H1 (cell line): ENCODE results near the gene UMAD1. TPM values are rescaled to one million over a fixed set of nuclear protein-coding genes. Genes with fewer than 3 reads are reported as not detected.

Source experiments
- CTCF ChIA-PET: fragments of 300-600 bp; sonication (Branson Sonifier 250); formaldehyde crosslinking; loops from one replicate; lab custom pipeline; 2021; ENCODE audit not compliant: partially characterized antibody; lab: Charles Lee
- POLR2A ChIA-PET: fragments of 300-600 bp; sonication (Branson Sonifier 250); formaldehyde crosslinking; loops from one replicate; lab custom pipeline; 2021; ENCODE audit warnings: inconsistent platforms; ENCODE audit not compliant: partially characterized antibody; lab: Charles Lee
- DNase-seq, 2 experiments: peaks; one replicate each; pipeline versions ENCODE4 v3.0.0 to v3.0.0-alpha.2; 2010 to 2022; ENCODE audit warnings: low spot score in 2 of 2, low read depth in 1 of 2, mixed read lengths in 1 of 2
- FAIRE-seq: peaks from 2 replicates; lab custom pipeline; 2011; peaks lifted over from hg19 to GRCh38; lab: Jason Lieb, UNC
- H2AFZ ChIP-seq: 2 replicates; pipeline ENCODE4 v1.8.1; 2012; ENCODE audit warnings: low read length, inconsistent platforms
- H2AK5ac ChIP-seq: 2 replicates; pipeline ENCODE4 v1.6.1; 2013; ENCODE audit warnings: low read depth, low read length
- H2BK120ac ChIP-seq: replicated peaks from 2 replicates; pipeline ENCODE3; 2013; ENCODE audit warnings: low read depth, low read length, inconsistent platforms
- H2BK12ac ChIP-seq: 2 replicates; pipeline ENCODE4 v1.6.1; 2013; ENCODE audit warnings: low read depth, low read length
- H2BK15ac ChIP-seq: 2 replicates; pipeline ENCODE4 v1.6.1; 2013; ENCODE audit warnings: low read length
- H2BK20ac ChIP-seq: 2 replicates; pipeline ENCODE4 v1.6.1; 2013; ENCODE audit warnings: low read length
- H2BK5ac ChIP-seq: 2 replicates; pipeline ENCODE4 v1.6.1; 2013; ENCODE audit warnings: low read depth, low read length
- H3K14ac ChIP-seq: 2 replicates; pipeline ENCODE4 v1.6.1; 2013; ENCODE audit warnings: inconsistent platforms; ENCODE audit not compliant: insufficient read length
- H3K18ac ChIP-seq: 2 replicates; pipeline ENCODE4 v1.6.1; 2013; ENCODE audit warnings: low read length; ENCODE audit errors: extremely low read depth
- H3K23ac ChIP-seq: 2 replicates; pipeline ENCODE4 v1.6.1; 2013; ENCODE audit warnings: inconsistent platforms; ENCODE audit not compliant: insufficient read length
- H3K23me2 ChIP-seq: 2 replicates; pipeline ENCODE4 v1.6.1; 2013; ENCODE audit warnings: low read depth, low read length
- H3K27ac ChIP-seq: 2 replicates; pipeline ENCODE4 v1.6.1; 2011; ENCODE audit warnings: low read depth, low read length, inconsistent platforms
- H3K27me3 ChIP-seq, 4 experiments: replicated peaks in 1 of 4; 1 replicate in 1 of 4; 2 replicates in 3 of 4; pipeline versions ENCODE4 v1.6.1 to v1.8.1; 2011 to 2013; ENCODE audit warnings: low read length in 3 of 4, mild to moderate bottlenecking in 3 of 4, inconsistent platforms in 2 of 4, mixed read lengths in 2 of 4, moderate library complexity in 1 of 4; ENCODE audit not compliant: control insufficient read depth in 3 of 4, insufficient read depth in 3 of 4; ENCODE audit errors: extremely low read depth in 1 of 4
- H3K36me3 ChIP-seq, 4 experiments: 2 replicates each; pipeline versions ENCODE4 v1.6.1 to v1.8.1; 2011 to 2013; ENCODE audit warnings: mild to moderate bottlenecking in 4 of 4, low read length in 3 of 4, moderate library complexity in 2 of 4, control low read depth in 1 of 4, inconsistent platforms in 1 of 4; ENCODE audit not compliant: insufficient read depth in 4 of 4, control insufficient read depth in 2 of 4
- H3K4ac ChIP-seq: replicated peaks from 2 replicates; pipeline ENCODE3; 2013; ENCODE audit warnings: low read length, low read depth, mixed read lengths, inconsistent platforms; ENCODE audit not compliant: insufficient read length
- H3K4me1 ChIP-seq, 4 experiments: replicated peaks in 1 of 4; 1 replicate in 1 of 4; 2 replicates in 3 of 4; pipeline versions ENCODE4 v1.6.1 to v1.8.1; 2011 to 2013; ENCODE audit warnings: low read length in 3 of 4, inconsistent platforms in 2 of 4, mixed read lengths in 1 of 4; ENCODE audit not compliant: insufficient read depth in 4 of 4, control insufficient read depth in 3 of 4
- H3K4me2 ChIP-seq, 2 experiments: 2 replicates each; pipeline versions ENCODE4 v1.6.1 to v1.8.1; 2011 to 2013; ENCODE audit warnings: low read depth in 2 of 2, low read length in 2 of 2, control low read depth in 1 of 2, inconsistent platforms in 1 of 2, mild to moderate bottlenecking in 1 of 2; ENCODE audit not compliant: insufficient read depth in 1 of 2
- H3K4me3 ChIP-seq, 4 experiments: fragments of 200-600, 300-600 bp in 1 of 4; sonication (generic), shearing (Covaris generic), sonication (Bioruptor Twin) in 1 of 4; 2 replicates each; pipeline versions ENCODE4 v1.5.1 to v1.8.1; 2011 to 2016; ENCODE audit warnings: low read length in 4 of 4, low read depth in 3 of 4, control low read depth in 2 of 4, inconsistent platforms in 2 of 4, mild to moderate bottlenecking in 2 of 4, mixed read lengths in 1 of 4, moderate library complexity in 1 of 4; ENCODE audit not compliant: insufficient read depth in 2 of 4; ENCODE audit errors: extremely low read depth in 1 of 4
- H3K56ac ChIP-seq: replicated peaks from 2 replicates; pipeline ENCODE3; 2013; ENCODE audit warnings: low read depth, mild to moderate bottlenecking, mixed read lengths, low read length, inconsistent platforms; ENCODE audit not compliant: insufficient read length
- H3K79me1 ChIP-seq: 2 replicates; pipeline ENCODE4 v1.6.1; 2013; ENCODE audit warnings: low read depth, low read length, control low read depth
- H3K79me2 ChIP-seq, 2 experiments: 2 replicates each; pipeline versions ENCODE4 v1.6.1 to v1.8.1; 2012 to 2013; ENCODE audit warnings: low read length in 2 of 2, mild to moderate bottlenecking in 2 of 2, inconsistent platforms in 1 of 2; ENCODE audit not compliant: insufficient read depth in 2 of 2, control insufficient read depth in 1 of 2
- H3K9ac ChIP-seq, 4 experiments: replicated peaks in 1 of 4; 1 replicate in 1 of 4; 2 replicates in 3 of 4; pipeline versions ENCODE4 v1.6.1 to v1.8.1; 2011 to 2013; ENCODE audit warnings: low read depth in 3 of 4, low read length in 3 of 4, control low read depth in 2 of 4, mild to moderate bottlenecking in 2 of 4, moderate library complexity in 2 of 4, inconsistent platforms in 1 of 4; ENCODE audit errors: extremely low read depth in 1 of 4
- H3K9me3 ChIP-seq, 2 experiments: 2 replicates each; pipeline versions ENCODE4 v1.6.1 to v1.8.1; 2012 to 2013; ENCODE audit warnings: mild to moderate bottlenecking in 2 of 2, moderate library complexity in 2 of 2, control low read depth in 1 of 2, inconsistent platforms in 1 of 2, low read depth in 1 of 2, low read length in 1 of 2, mixed read lengths in 1 of 2; ENCODE audit not compliant: insufficient read depth in 2 of 2
- H4K20me1 ChIP-seq, 2 experiments: replicated peaks in 1 of 2; 2 replicates each; pipeline versions ENCODE3 to v1.8.1; 2011 to 2013; ENCODE audit warnings: inconsistent platforms in 2 of 2, low read length in 2 of 2, mild to moderate bottlenecking in 1 of 2; ENCODE audit not compliant: insufficient read depth in 2 of 2, control insufficient read depth in 1 of 2
- H4K5ac ChIP-seq: 2 replicates; pipeline ENCODE4 v1.6.1; 2013; ENCODE audit warnings: low read length, low read depth, mixed read lengths, inconsistent platforms; ENCODE audit not compliant: insufficient read length
- H4K8ac ChIP-seq: 2 replicates; pipeline ENCODE4 v1.8.0; 2013; ENCODE audit warnings: mild to moderate bottlenecking, moderate library complexity, low read length, inconsistent platforms; ENCODE audit not compliant: insufficient read depth; ENCODE audit errors: extremely low read depth
- H4K91ac ChIP-seq: replicated peaks from 2 replicates; pipeline ENCODE3; 2013; ENCODE audit warnings: low read length, mixed read lengths, inconsistent platforms; ENCODE audit not compliant: insufficient read length
- SIN3A ChIP-seq, 2 experiments: IDR thresholded peaks in 1 of 2; conservative IDR thresholded peaks in 1 of 2; 2 replicates each; pipeline ENCODE4 v1.6.1; 2011 to 2012; ENCODE audit warnings: low read length in 2 of 2, improper control_type of control experiment in 1 of 2, low read depth in 1 of 2, mild to moderate bottlenecking in 1 of 2
- SUZ12 ChIP-seq: fragments of 200-600 bp; sonication (generic); IDR thresholded peaks from 2 replicates; pipeline ENCODE4 v1.6.1; 2012; ENCODE audit warnings: mild to moderate bottlenecking, inconsistent platforms, low read length, moderate library complexity, mixed read lengths
- WGBS, 2 experiments: shearing (Covaris generic) in 1 of 2; methylation state at CpG; one replicate each; pipeline versions ENCODE4 v1.1.6 to v1.1.7; 2013 to 2015; ENCODE audit warnings: low lambda C conversion rate in 2 of 2, mixed read lengths in 2 of 2, inconsistent platforms in 1 of 2, low coverage in 1 of 2, missing lambda C conversion rate in 1 of 2; ENCODE audit not compliant: insufficient replicate concordance in 2 of 2, insufficient coverage in 1 of 2, insufficient read length in 1 of 2; ENCODE audit errors: extremely low coverage in 1 of 2, missing lambda C conversion rate in 1 of 2; 5-methylcytosine and 5-hydroxymethylcytosine counted together
- polyA plus RNA-seq, 7 experiments: library from polyadenylated mRNA; depleted of rRNA in 3 of 7; stranded (reverse) in 5 of 7; unstranded in 2 of 7; fragments of >200 nt in 5 of 7; fragments of 200-250 nt in 2 of 7; gene quantifications; 1 replicate in 5 of 7; 2 replicates in 1 of 7; 4 replicates in 1 of 7; pipeline versions ENCODE4 v1.2.1 to v1.2.3, GENCODE V29; 2011 to 2013; ENCODE audit warnings: missing spikeins in 2 of 7, mixed read lengths in 2 of 7
- total RNA-seq: library from RNA; stranded (reverse); fragmentation: NEBNext Ultra II Directional; extraction: Animal tissue kit (Norgen Biotek cat#: 25700); gene quantifications from 2 replicates; pipeline ENCODE4 v1.2.1, GENCODE V29; 2021

The UMAD1 gene
- total and polyA plus RNA-seq, 2 of the 8 experiments (the other 6 are each of a cell fraction or from before 2014, with no cell fraction given), result 10.4 to 12.3 TPM

DNA sequence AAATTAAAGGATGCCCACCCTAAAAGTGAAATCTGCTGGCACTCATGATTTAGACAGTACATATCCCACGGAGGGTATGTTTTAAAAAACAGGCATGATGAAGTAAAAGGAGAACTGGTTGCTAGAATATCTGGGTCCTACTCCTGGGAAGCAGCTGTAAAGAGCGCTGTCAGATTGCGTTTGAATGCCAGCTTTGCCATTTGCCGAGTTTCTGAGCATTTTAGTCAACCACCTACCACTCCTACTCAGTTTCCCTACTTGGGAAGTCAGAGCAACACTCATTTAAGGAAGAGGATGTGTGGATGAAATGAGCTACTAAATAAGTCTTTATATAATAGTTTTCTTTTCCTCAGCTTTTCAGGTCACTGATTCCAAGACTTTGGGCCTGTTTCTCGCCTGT lies 1.1 kb upstream of the UMAD1 start:
- Histone ChIP-seq H3K4me2 (peak overlapping the region; percentile 68 to 92), H3K79me2 (peaks cover 0 to 18% of the 10 kb centered on the region in 2 experiments; a peak in 2 of 4 replicates), H3K4ac (no peak overlapping the region), H2BK12ac (no peak overlapping the region), H2BK120ac (no peak overlapping the region), H3K56ac (no peak overlapping the region), H3K27ac (peak overlapping the region; percentile 91; the same call in 1 of the 2 replicates), H4K8ac (no peak overlapping the region), H2BK15ac (no peak overlapping the region), H3K23ac (no peak overlapping the region), H4K20me1 (no peaks in the 10 kb centered on the region), H3K36me3 (peaks cover 0 to 12% (median 1%) of the 10 kb centered on the region in 4 experiments; a peak in 3 of 8 replicates), H3K14ac (no peak overlapping the region), H2BK20ac (no peak overlapping the region), H2AFZ (0 out of 2 replicates have a peak overlapping the region, but pooled peaks have one; percentile 86), H2BK5ac (no peak overlapping the region), H3K9ac (peak overlapping the region; percentile 88 to 97 (median 96)), H3K23me2 (peaks cover 6% of the 10 kb centered on the region; the same call in 1 of the 2 replicates), H3K18ac (no peak overlapping the region), H3K9me3 (no peaks in the 10 kb centered on the region), H4K91ac (no peak overlapping the region), H3K4me1 (peaks cover 0 to 5% (median 3%) of the 10 kb centered on the region in 4 experiments; a peak in 3 of 7 replicates), H2AK5ac (no peak overlapping the region), H3K27me3 (no peaks in the 10 kb centered on the region), H4K5ac (no peak overlapping the region), H3K79me1 (no peaks in the 10 kb centered on the region; the same call in 1 of the 2 replicates), H3K4me3 (peak overlapping the region; percentile 61 to 96 (median 91))
- ChIA-PET POLR2A (interaction anchor here (1.6 to 2.4 kb wide), 2 partner anchors 23 to 54 kb away, joined by 4 to 8 read pairs; no protein-coding TSS in a partner anchor), CTCF (no interaction called here)
- DNase-seq (no peak), FAIRE-seq (no peak)
- TF ChIP-seq SUZ12 (no peak), SIN3A (conservative IDR thresholded peaks at IDR 0.05 in 1 of 2, IDR thresholded peaks at IDR 0.05 in 1 of 2; ENCODE audit: low read depth in 1 of 2, low read length in 2 of 2) (0 out of 4 replicates have a peak, but pooled peaks of 1 of the 2 experiments have one; percentile 13)
- 50% methylated on average over 5 of the region's 5 CpGs; no CpG with 5 or more reads in 1 of the 2 experiments for WGBS, 2 experiments
